Stimulated activated CD8-positive, alpha-beta memory T cell treated with anti-CD3 and anti-CD28 coated beads, Interleukin-4, amount 100 ng/mL, for 48 hours (primary cell): ENCODE data around the gene HMCN1.

Source experiments
- DNase-seq: peaks from one replicate; pipeline ENCODE4 v3.0.0-alpha.2; 2020

The HMCN1 gene

GRCh38 chr1:185808631-185809030 lies 74.4 kb downstream of the HMCN1 start:
- no peak for DNase-seq

- DNase-seq: no peak
Measured at GRCh38 chr1:185811073-185811709, 77.0 kb downstream of the HMCN1 start.

- no peak for DNase-seq
Measured at GRCh38 chr1:185812934-185813333, 78.7 kb downstream of the HMCN1 start.

DNA sequence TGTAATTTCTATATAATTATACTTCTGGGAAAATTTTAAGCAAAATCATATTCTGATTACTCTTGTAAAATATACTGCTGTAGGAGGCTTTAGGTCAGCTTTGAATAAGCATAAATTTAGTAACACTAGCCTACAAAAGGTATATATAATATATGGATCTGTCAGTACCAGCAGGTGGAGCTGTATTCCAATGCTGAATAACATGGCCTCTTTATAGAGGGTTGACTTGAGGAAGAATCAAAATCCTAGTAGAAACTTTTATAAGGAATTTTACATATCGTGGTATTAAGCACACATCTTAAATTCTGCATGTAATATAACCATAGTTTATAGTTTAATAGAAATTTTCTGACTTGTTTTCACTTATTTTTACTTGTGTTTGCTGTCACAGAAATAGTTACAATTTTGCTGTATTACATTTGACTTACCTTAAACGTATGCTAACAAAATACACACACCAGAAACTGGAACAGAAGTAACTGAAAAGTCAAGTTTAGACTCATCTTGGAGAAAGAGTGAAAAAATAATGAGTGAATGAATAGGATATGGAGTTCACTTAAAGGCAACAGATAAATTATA lies 79.3 kb downstream of the HMCN1 start:
- DNase-seq: no peak

- no peak for DNase-seq
Measured at GRCh38 chr1:185816460-185816859, 82.3 kb downstream of the HMCN1 start.

- DNase-seq: no peak
Measured at GRCh38 chr1:185819798-185820197, 85.6 kb downstream of the HMCN1 start.

- no peak for DNase-seq
Measured at GRCh38 chr1:185821612-185822385, 87.6 kb downstream of the HMCN1 start.

GRCh38 chr1:185823467-185823866 lies 89.3 kb downstream of the HMCN1 start:
- DNase-seq: no peak

GRCh38 chr1:185824106-185824505 lies 89.9 kb downstream of the HMCN1 start:
- no peak for DNase-seq

DNA sequence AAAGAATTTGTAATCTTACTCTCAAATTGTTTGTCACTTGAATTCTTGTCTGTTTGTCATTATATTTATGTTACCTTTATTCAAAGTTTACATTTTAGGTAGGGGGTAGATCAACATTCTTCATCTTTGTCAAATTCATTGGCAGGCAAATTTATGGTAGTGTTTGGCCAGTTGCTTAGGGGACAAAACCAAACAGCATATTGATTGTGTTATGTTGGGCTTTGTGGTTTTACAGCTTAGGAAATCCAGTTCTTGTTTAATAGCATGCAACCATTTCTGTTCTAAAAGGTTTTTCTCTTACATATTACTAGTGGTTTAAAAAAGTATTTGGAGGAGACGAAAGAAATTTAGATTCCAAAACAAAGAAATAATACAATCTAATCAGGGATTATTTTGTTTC lies 91.4 kb downstream of the HMCN1 start:
- no peak for DNase-seq

DNA sequence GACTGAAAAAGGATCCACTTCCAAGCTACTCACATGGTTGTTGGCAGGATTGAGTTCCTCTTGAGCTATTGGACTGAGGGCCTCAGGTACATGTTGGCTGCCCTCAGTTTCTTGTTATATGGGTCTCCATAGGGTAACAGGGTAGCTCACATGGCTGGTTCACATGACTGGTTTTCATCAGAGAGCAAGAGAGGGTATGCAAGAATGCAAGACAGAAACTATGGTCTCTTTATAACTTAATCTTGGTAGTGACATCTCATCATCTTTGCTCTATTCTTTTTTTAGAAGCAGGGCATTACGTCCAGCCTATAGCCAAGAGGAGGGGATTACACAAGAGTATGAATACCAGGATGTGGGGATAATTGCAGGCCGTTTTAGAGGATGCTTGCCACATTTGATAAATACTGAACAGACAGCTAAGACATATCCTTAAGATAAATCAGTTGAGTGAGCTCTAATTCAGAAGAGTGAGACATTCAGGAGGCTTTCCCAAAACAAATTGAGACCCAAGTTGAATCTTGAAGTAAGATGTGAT lies 100.2 kb downstream of the HMCN1 start:
- no peak for DNase-seq

DNA sequence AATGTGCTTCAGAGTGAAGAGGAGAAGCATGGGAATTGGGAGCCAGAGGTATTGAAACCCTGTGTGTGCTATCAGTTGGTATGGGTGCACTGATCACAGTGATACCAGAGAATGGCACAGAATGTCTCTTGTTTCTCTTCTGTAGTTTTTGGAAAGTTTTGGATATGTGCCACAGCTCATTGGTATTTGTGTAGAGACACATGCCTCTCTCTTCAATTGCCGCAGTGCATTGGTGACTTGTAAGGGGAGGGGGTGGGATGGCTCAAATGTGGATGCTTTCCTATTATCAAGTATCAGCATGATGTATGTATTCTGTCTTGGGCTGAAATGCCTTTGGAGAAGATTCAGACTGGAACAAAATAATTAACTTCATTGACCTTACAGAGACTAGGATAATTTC lies 101.0 kb downstream of the HMCN1 start:
- DNase-seq: no peak

DNA sequence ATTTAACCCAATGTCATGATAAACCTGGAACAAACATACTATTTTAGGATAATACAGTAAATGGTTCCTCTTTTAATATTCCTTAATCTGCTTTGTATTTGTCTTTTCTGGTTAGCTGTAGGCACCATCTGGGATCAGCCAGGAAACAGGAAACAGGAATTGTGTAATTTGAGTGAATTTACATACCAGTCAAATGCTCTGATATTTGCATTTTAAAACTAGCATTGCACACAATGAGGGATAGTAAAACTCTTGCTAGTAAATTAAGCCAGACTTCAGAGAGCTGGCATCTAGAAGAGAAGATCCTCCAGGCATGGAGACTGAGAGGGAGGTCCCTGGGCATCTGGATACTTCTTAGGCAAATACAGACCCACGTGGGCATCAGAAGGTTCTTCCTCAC lies 103.5 kb downstream of the HMCN1 start:
- no peak for DNase-seq

- DNase-seq: no peak
Measured at GRCh38 chr1:185838111-185838510, 103.9 kb downstream of the HMCN1 start.

- no peak for DNase-seq
Measured at GRCh38 chr1:185840880-185841279, 106.7 kb downstream of the HMCN1 start.

GRCh38 chr1:185843297-185843869 lies 109.2 kb downstream of the HMCN1 start:
- DNase-seq: no peak

DNA sequence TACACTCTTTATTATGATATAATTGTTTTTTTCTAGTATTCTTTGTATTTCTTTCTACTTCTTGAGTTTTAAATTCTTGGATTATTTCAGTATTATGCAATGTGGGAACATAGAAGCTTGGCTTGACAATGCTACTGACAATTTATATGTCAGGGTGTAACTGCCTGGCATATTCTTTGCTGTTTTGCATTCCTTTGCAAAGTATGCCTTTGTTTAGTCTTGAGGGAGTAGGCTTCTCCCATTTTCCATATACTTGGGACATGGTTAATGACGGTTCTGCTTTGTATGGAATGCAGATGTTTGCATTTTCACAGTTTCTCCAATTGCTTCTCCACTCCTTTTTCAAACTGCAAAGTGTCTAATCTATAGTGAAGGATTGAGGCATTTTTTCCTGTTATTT lies 109.8 kb downstream of the HMCN1 start:
- no peak for DNase-seq

- no peak for DNase-seq
Measured at GRCh38 chr1:185846672-185847444, 112.7 kb downstream of the HMCN1 start.

GRCh38 chr1:185849014-185849413 lies 114.8 kb downstream of the HMCN1 start:
- DNase-seq: no peak

DNA sequence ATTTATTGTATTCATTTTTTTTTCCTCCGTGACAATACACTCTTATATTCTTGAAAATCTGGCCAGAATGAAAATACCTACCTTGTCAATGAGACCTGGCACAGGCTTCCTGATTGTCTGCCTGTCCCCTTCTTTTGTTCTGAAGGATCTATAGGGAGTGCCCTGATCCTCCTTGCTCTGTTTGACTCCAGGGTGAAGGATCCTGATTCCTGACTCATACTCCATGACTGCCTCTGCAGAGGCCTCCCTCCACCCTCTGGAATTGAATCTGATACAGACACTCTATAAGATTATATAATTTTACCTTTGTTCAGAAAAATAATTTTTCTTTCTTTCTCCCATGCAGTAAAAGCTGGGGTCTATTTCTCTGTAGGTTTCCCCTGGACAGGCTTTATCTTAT lies 116.2 kb downstream of the HMCN1 start:
- DNase-seq: no peak

GRCh38 chr1:185853739-185854138 lies 119.5 kb downstream of the HMCN1 start:
- DNase-seq: no peak

GRCh38 chr1:185856482-185856881 lies 122.3 kb downstream of the HMCN1 start:
- no peak for DNase-seq

DNA sequence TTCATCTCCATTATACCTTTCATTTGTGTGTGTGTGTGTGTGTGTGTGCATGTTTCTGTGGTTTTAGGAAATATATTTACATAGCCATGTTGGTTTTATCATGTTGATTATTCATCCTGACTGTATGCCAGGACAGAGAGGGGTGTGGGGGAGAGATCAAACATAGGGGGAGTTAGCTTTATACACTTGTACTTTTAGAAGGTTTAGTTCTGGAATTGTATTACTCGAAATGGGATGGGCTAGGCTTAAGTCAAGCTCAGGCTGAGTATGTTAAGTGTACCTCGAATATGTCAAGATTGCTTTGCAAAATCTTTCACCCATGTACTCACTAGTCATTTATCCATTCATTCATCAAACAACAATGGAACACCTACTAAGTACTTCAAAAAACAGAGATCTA lies 123.3 kb downstream of the HMCN1 start:
- no peak for DNase-seq
